ENCODE data around the gene MINK1. TPM values are rescaled to one million over a fixed set of nuclear protein-coding genes. Genes with fewer than 3 reads are reported as not detected.
"Not testable (repeated sequence)": the region's sequence is repeated elsewhere in the genome, so short reads cannot be mapped to it uniquely, and the experiment has no call there.

Gene MINK1
- total RNA-seq, 1 donor from 2014 or later: 117 TPM

DNA sequence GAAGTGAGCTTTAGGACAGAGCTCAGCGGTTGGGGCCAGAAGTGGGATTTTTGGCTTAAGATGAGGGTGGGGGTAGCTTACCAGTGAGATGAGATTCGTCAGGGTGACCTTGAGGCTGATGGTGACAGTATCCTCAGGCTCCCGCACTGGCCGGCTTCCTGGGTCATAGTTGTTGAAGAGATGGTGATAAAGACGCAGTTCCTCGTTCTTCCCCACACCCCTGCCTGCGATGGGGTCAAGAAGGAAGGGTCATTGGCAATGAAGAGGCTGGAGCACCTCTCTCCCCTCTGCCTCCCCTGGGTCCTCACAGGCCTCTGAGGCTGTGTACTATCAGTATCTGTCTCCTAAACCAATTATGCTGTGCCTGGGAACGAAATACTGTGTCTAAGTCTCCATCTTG lies 69.4 kb downstream of the MINK1 start:
- H3K27ac Mint-ChIP-seq: no peak overlapping the region
- no peaks in the 10 kb centered on the region for H3K27me3 Mint-ChIP-seq (ENCODE audit: low read depth)
- no peak for TF ChIP-seq CTCF (IDR thresholded peaks at IDR 0.05; ENCODE audit: unreplicated experiment)
- H3K4me1 Mint-ChIP-seq: peaks cover 13% of the 10 kb centered on the region
- H3K36me3 Mint-ChIP-seq: peaks cover 6% of the 10 kb centered on the region
- no peak for DNase-seq (ENCODE audit: low spot score in 2 of 2, unreplicated experiment in 2 of 2)
- H3K4me3 Mint-ChIP-seq: no peak overlapping the region
- H3K9me3 Mint-ChIP-seq: no peaks in the 10 kb centered on the region

DNA sequence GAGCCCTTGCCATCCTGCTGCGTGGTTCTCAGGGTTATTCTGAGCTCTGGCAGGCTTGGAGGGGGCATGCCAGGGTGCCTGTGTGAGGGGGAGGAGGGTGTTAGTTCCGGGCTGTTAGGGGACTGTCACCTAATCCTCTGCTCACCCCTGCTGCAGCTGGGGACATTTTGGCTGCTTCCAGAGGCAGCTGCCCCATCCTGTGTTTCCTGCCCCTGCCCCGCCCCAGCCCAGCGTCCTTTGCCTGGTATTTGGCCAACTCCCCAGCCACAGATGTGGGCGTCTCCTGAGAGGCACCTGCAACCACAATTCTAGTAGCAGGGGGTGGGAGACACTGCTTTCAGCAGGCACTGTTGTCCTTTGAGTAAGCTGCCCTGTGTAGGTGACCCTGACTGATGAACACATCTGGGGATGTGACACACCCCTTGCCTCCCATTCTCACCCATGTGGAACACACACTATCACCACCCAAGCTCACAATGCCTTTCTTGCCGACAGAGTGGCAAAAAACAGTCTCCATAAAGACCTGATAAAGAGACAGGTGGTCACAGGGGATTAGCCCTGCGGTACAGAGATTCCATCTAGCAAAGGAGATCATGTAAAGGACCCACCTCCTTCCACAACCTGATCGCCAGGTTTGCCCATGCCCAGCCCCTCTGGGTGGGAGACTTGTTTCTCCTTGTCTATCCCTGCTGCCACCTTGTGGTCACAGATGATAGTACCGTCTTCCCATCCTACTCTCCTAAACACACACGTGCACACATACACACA lies 70.1 kb downstream of the MINK1 start, which contains the start of gene CHRNE:
Gene CHRNE, minus strand, starts transcription at position 48 of the 768 bp plus-strand sequence. Its CDS starts 35 bp downstream, at position 13.
- H3K27me3 Mint-ChIP-seq (ENCODE audit: low read depth): no peaks in the 10 kb centered on the region
- no peak within 1 kb of the TSS for H3K4me3 Mint-ChIP-seq
- peaks cover 13% of the 10 kb centered on the region for H3K4me1 Mint-ChIP-seq
- H3K27ac Mint-ChIP-seq: peak within 1 kb of the TSS; percentile 10
- DNase-seq (ENCODE audit: low spot score in 2 of 2, unreplicated experiment in 2 of 2): peak; percentile 59 to 78
- H3K9me3 Mint-ChIP-seq: no peaks in the 10 kb centered on the region
- H3K36me3 Mint-ChIP-seq: peaks cover 6% of the 10 kb centered on the region
- peak; percentile 80 for TF ChIP-seq CTCF (IDR thresholded peaks at IDR 0.05; ENCODE audit: unreplicated experiment)

DNA sequence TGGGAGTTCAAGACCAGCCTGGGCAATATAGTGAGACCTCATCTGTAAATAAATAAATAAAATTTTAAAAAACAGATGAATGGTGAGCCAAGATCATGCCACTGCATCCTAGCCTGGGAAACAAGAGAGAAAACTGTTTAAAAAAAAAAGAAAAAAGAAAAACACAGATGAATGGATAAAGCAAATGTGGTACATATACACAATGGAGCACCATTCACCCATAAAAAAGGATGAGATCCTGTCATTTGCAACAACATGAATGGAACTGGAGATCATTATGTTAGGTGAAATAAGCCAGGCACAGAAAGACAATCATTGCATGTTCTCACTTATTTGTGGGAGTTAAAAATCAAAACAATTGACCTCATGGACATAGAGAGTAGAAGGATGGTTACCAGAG lies 73.5 kb downstream of the MINK1 start:
- not testable (repeated sequence) for H3K36me3 Mint-ChIP-seq
- H3K4me1 Mint-ChIP-seq: peaks cover 19% of the 10 kb centered on the region

DNA sequence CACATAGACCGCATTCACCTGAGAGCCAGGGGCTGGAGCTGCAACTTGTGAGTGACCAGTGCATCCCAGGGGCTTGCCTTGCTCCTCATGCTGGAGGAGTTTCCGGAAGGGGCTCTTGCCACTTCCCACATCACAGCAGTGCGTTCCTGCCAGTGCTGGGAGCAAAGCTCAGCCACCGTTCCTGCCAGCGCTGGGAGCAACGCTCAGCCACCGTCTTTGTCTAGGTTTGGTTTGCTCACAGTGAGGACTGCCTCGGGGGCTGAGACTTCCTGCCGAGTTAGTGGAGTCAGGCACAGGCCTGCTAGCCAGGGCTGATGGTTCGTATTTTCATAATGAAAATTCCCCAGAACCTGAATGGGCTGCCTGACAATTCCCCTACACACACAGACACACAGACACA lies 75.2 kb downstream of the MINK1 start:
- Mint-ChIP-seq H3K4me1 (peaks cover 17% of the 10 kb centered on the region), H3K4me3 (no peak overlapping the region), H3K27ac (no peak overlapping the region), H3K9me3 (no peaks in the 10 kb centered on the region), H3K36me3 (peaks cover 2% of the 10 kb centered on the region), H3K27me3 (ENCODE audit: low read depth) (no peaks in the 10 kb centered on the region)
- no peak for DNase-seq (ENCODE audit: low spot score in 2 of 2, unreplicated experiment in 2 of 2)
- no peak for TF ChIP-seq CTCF (IDR thresholded peaks at IDR 0.05; ENCODE audit: unreplicated experiment)

More for the DNA sequence above, 73.5 kb downstream of the MINK1 start:
- not testable (repeated sequence) for H3K9me3 Mint-ChIP-seq; DNase-seq (ENCODE audit: low spot score in 2 of 2, unreplicated experiment in 2 of 2); H3K27me3 Mint-ChIP-seq (ENCODE audit: low read depth); H3K4me3 Mint-ChIP-seq; H3K27ac Mint-ChIP-seq

DNA sequence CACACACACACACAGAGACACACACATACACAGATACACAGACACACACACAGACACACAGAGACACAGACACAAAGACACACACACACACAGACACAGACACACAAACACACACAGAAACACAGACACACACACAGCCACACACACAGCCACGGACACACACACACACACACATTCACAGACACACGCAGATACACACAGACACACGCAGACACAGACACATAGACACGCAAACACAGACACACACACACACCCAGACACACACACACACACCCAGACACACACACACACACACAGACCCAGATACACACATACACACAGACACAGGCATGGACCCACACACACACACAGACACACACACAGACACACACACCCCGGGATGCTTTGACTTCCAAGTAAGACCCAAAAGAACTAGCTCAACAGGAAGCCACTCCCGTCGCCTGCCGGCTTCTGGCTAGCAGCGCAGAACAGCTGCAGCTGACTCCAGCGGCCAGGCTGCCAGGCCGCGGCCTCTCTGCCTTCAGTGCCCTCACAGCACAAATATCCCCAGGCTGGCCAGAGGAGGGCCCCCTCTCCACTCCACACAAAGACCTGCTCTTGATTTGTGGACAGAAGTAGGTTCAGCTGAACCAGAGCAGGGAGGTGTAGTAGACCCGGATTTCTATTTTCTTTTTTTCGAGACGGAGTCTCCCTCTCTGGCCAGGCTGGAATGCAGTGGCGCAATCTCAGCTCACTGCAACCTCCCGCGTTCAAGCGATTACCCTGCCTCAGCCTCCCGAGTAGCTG lies 75.8 kb downstream of the MINK1 start:
- H3K27ac Mint-ChIP-seq: no peak overlapping the region
- H3K9me3 Mint-ChIP-seq: no peaks in the 10 kb centered on the region
- no peaks in the 10 kb centered on the region for H3K36me3 Mint-ChIP-seq
- peak in 1 of 2 experiments; percentile 73 for DNase-seq (ENCODE audit: low spot score in 2 of 2, unreplicated experiment in 2 of 2)
- no peaks in the 10 kb centered on the region for H3K27me3 Mint-ChIP-seq (ENCODE audit: low read depth)
- H3K4me3 Mint-ChIP-seq: no peak overlapping the region
- H3K4me1 Mint-ChIP-seq: peaks cover 13% of the 10 kb centered on the region
- TF ChIP-seq CTCF (IDR thresholded peaks at IDR 0.05; ENCODE audit: unreplicated experiment): peak; percentile 48

DNA sequence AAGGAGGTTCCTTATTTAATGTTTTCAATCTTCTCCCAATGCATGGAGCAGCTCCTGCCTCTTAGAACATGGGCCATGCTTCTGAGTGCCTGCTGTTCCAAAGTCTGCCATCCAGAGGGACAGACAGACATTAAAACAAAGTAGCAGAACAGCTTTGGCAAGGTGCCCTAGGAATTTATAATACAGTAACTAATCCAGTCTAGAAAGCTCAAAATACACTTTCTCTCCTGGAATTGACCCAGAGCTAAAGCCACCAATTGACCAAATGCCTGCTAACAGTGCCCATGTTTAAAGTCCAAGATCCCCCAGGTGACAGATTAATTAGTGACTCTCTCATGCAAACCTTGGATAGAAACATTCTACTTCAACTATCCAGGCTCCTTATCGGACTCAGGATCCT lies 80.9 kb downstream of the MINK1 start:
- Mint-ChIP-seq H3K36me3 (no peaks in the 10 kb centered on the region), H3K4me3 (no peak overlapping the region), H3K27me3 (ENCODE audit: low read depth) (no peaks in the 10 kb centered on the region), H3K27ac (peak overlapping the region; percentile 22), H3K4me1 (peaks cover 17% of the 10 kb centered on the region), H3K9me3 (no peaks in the 10 kb centered on the region)
- DNase-seq (ENCODE audit: low spot score in 2 of 2, unreplicated experiment in 2 of 2): no peak
- TF ChIP-seq CTCF (IDR thresholded peaks at IDR 0.05; ENCODE audit: unreplicated experiment): no peak

- H3K27ac Mint-ChIP-seq; H3K36me3 Mint-ChIP-seq; DNase-seq (ENCODE audit: low spot score in 2 of 2, unreplicated experiment in 2 of 2); H3K27me3 Mint-ChIP-seq (ENCODE audit: low read depth); H3K4me3 Mint-ChIP-seq; H3K9me3 Mint-ChIP-seq: not testable (repeated sequence)
- peaks cover 18% of the 10 kb centered on the region for H3K4me1 Mint-ChIP-seq
Measured at GRCh38 chr17:4914551-4914950, 81.4 kb downstream of the MINK1 start.
